Fibroblast of skin of scalp (primary cell): ENCODE measurements around the gene AUTS2.

ENCODE experiments used
- DNase-seq: peaks from one replicate; pipeline ENCODE4 v3.0.0-alpha.2; 2013

Gene AUTS2

GRCh38 chr7:69903410-69903809 is 305.1 kb downstream of the AUTS2 start:
- DNase-seq: peak; percentile 38

- peak; percentile 38 for DNase-seq
Observed at GRCh38 chr7:69906283-69906995, 308.2 kb downstream of the AUTS2 start.

DNA sequence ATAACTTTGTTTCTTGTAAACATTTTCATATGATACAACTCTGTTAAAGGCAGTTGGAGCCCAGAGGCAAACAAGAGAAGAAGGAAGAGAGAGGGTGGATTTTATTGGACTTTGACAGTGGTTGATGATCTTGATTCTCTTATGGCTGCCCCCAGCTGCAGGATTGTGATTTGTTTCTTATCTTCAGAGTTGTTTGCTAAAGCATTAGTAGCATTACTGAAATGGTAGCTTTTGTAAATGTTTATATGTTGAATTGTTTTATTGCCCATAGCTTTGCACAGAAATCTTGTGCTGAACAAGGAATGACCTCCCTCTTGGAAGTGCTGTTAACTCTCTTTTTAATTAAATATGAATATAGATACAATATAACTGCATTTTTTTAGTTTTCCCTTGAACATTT is 309.4 kb downstream of the AUTS2 start:
- DNase-seq: no peak

DNA sequence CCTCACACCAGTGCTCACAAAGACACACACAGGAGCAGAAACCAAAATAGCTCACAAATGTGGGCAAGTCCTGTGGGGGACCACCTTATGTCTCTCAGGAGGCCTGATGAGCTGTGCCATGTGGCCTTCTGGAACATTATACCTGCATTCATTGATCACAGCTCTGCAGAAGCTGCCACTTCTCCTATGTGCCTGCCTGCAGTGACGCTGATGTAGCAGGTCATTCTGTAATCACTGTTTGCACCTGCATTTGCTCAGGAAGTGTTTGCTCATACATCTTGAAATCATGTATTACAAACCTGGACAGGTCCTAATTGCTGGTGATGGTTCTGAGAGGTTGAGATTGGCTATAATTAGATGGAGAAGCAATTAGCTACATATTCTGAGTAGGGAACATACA is 310.2 kb downstream of the AUTS2 start:
- no peak for DNase-seq

GRCh38 chr7:69910150-69910549 is 311.9 kb downstream of the AUTS2 start:
- no peak for DNase-seq

DNA sequence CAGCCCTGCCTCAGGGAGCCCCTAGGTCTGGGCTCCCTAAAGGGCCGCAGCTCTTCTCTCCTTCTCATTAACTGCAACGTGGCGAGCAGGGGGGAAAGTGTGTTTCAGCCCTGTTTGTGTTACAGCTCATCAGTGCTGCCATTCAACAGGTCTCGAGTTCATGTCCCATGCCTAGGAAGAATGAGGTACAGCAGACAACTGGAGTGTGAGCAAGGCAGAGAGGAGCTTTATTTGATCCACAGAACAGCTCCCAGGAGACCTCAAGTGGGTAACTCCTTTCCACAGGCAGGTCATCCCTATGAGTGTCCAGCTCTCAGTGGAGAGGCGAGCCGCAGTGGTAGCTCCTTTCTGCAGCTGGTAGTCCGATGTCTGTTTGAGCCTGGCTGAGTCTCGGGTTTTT is 313.1 kb downstream of the AUTS2 start:
- no peak for DNase-seq

DNA sequence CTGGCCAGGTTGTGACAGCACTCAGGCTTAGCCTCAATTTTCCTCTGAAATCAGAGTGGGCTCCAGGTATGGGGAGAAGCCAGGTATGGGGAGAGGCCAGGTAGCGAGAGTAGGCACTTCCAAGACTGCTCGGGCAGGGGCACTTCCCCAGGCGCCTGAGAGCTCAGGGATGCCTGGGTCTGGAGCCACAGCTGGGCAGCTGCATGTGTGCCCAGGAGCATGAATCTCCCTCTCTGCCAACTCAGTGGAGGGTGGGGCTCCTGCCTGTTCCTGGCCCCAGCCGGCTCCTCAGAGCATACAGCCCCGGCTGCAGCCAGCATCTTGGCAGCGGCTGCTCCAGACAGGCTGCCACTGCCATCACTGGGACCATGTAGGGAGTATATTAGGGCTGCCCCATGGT is 313.9 kb downstream of the AUTS2 start:
- DNase-seq: no peak

DNA sequence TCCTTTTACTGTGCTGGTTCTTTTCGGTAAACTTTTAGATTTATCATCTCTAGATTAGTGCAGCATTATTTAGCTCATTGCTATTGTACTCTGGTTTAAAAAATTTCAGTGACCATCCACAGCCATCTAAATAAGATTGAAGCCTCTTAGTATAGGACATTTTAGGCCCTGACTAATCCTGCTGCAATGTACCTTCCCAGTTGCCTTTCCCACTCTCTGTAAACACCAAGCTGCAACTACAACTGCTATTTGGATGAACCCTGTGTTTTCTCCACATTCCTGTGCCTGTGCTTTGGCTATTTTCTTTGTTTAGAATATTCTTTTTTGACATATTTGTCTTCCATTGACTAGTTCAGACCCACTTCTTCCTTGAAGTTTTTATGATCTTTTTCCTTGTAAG is 314.6 kb downstream of the AUTS2 start:
- peak; percentile 27 for DNase-seq

GRCh38 chr7:69919426-69920111 is 321.3 kb downstream of the AUTS2 start:
- DNase-seq: no peak

- DNase-seq: no peak
Observed at GRCh38 chr7:69920797-69921196, 322.5 kb downstream of the AUTS2 start.

GRCh38 chr7:69922026-69922803 is 323.9 kb downstream of the AUTS2 start:
- no peak for DNase-seq

DNA sequence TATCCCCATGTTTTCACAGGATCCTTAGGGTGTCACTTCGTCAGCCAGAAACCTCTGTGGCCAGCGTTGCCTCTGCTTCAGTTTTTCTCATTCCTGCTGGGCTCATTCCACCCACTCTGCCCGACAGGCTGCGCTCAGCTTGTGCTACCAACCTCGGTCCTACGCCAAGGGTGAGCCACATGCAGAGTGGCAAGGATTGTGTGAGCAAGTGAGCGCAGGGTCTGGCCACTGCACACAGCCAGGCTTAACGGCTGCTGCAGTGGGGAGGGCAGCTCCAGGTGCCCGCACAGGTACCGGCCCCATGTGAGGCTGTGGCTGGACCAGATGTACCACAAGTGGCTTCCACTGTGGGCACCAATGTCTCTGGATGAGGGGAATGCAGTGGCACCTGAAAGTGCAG is 329.2 kb downstream of the AUTS2 start:
- no peak for DNase-seq

- no peak for DNase-seq
Observed at GRCh38 chr7:69928621-69929020, 330.3 kb downstream of the AUTS2 start.

- DNase-seq: no peak
Observed at GRCh38 chr7:69929622-69930021, 331.3 kb downstream of the AUTS2 start.

DNA sequence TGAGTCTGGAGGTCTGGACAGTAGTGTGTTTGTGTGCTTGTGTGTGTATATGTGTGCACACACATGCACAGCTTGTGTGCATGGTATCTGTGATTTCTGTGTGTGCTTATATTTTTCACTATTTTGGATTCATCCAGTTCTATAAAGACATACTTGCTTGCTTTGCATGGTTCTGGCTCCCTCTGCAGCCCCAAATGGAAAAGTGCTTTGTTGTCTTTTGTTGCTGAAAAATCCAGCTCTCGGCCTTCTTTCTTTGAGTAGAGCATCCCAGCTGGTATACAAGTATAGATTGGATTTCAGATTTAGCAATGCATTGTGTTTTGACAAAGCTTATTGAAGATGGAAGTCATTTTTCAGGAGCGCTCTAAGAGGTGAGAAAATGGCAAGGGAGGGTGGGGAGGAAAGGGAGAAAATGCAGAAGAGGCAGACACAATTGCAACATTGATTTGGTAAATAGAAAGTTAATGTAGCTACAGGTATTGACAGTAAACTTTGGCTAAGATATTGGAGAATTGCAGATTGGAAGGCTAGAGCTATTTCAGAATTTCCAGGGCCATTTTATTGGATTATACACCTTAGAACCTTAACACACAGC is 333.9 kb downstream of the AUTS2 start:
- DNase-seq: peak; percentile 61

GRCh38 chr7:69934144-69934903 is 336.0 kb downstream of the AUTS2 start:
- no peak for DNase-seq

GRCh38 chr7:69935107-69935506 is 336.8 kb downstream of the AUTS2 start:
- DNase-seq: no peak

DNA sequence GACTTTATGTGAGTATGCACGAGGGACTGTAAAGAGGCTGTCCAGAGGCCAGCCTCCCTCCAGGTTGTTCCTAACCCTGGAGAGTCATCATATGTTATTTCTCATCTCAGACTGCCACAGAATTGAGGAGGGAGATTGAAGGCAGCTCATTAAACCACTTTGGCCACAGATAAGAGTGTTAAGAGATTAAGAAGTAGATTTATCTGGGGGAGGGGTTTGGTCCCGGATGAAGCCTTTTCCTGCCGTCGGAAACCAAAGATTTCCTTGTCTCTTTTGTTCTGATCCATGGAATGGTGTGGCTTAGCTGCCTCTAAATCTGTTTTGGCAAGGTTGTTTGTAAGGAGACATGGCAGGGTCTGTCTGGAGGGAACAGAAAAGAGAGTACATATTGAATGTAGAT is 338.8 kb downstream of the AUTS2 start:
- DNase-seq: no peak

GRCh38 chr7:69939317-69939716 is 341.0 kb downstream of the AUTS2 start:
- no peak for DNase-seq

GRCh38 chr7:69941077-69941651 is 342.9 kb downstream of the AUTS2 start:
- no peak for DNase-seq

GRCh38 chr7:69942573-69942972 is 344.3 kb downstream of the AUTS2 start:
- DNase-seq: no peak

DNA sequence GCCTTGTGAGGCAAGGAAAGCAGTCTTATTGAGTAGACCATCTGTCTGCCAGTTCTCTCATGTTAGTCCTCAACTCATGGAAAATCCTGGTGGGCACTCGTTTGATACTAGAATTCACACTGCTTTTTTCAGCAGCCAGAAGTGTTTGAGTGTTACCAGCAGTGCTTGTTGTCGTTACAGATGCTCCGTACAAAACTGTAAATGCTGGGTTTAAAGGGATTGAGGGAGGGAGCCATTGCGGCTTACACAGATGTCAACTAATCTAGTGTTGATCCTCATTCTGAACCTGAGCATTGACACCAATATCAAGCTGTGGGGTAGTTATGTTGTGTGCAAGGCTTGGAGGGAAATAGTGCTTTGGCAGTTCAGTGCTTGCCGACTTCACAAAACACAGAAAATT is 348.6 kb downstream of the AUTS2 start:
- no peak for DNase-seq
